Measurements from ENCODE around the gene CHD8.

The CHD8 gene

GRCh38 chr14:21369949-21370679, 85.8 kb downstream of the CHD8 start:
- DNase-seq (ENCODE audit: low read depth) = no peak

- DNase-seq (ENCODE audit: low read depth) = no peak
These were observed 88.3 kb downstream of the CHD8 start for GRCh38 chr14:21367582-21368144.

- DNase-seq (ENCODE audit: low read depth) = no peak
These were observed 99.4 kb downstream of the CHD8 start for GRCh38 chr14:21356511-21356910.

DNA sequence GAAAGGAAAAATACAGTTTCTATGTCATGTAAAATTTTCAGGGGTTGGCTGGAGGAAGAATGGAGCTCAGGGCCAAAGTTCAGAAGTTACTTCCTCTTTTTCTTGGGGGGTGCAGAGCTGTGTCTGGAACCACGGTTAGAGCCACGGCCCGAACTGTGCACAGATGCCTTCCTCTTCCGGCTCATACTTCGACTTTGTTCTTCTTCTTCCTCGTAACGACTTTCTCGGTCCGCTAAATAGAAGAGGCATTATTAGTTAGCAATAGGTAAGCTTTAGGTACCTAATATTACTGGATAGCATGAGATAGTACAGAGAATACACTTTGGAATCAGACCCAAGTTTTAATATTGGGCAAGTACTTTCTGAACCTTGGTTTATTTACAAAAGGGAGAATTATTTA, 103.3 kb downstream of the CHD8 start:
- no peak for DNase-seq (ENCODE audit: low read depth)

GRCh38 chr14:21350539-21350938, 105.4 kb downstream of the CHD8 start:
- no peak for DNase-seq (ENCODE audit: low read depth)

GRCh38 chr14:21347201-21347600, 108.7 kb downstream of the CHD8 start:
- no peak for DNase-seq (ENCODE audit: low read depth)

GRCh38 chr14:21346532-21347135, 109.3 kb downstream of the CHD8 start:
- DNase-seq (ENCODE audit: low read depth) = no peak

DNA sequence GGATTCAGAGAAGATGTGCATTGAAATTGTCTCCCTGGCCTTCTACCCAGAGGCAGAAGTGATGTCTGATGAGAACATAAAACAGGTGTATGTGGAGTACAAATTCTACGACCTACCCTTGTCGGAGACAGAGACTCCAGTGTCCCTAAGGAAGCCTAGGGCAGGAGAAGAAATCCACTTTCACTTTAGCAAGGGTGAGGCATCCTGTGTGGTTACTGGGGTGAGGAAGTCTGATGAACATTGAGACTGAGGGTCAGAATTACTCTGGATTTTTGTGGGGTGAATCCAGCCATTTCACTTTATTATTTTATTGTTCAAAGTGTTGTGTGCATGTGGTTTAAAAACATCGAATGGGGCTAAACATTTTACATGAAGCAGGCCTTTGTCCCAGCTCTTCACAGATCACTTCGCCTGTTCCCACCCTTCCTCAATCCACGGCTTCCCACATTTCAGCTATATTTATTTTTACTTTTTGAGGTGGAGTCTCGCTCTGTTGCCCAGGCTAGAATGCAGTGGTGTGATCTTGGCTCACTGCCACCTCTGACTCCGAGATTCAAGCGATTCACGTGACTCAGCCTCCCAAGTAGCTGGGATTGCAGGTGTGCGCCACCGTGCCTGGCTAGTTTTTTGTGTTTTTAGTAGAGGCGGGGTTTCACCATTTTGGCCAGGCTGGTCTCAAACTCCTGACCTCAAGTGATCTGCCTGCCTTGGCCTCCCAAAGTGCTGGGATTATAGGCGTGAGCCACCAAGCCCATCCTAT, 112.7 kb downstream of the CHD8 start:
- DNase-seq (ENCODE audit: low read depth) = no peak
